ENCODE results near the gene SLC17A1.

GRCh38 chr6:25834950-25835349, 3.1 kb upstream of the SLC17A1 start:
- TF ChIP-seq CTCF (CRISPR knock-in tag; IDR thresholded peaks at IDR 0.05) (no peak), SP1 (IDR thresholded peaks at IDR 0.05) (no peak), SP1 (CRISPR knock-in tag; IDR thresholded peaks at IDR 0.05) (no peak), ZNF879 (CRISPR knock-in tag; IDR thresholded peaks at IDR 0.05) (no peak), KDM1A (CRISPR knock-in tag; IDR thresholded peaks at IDR 0.05) (no peak), MED1 (CRISPR knock-in tag; IDR thresholded peaks at IDR 0.05) (no peak), SP2 (CRISPR knock-in tag; IDR thresholded peaks at IDR 0.05) (no peak), ZNF713 (CRISPR knock-in tag; IDR thresholded peaks at IDR 0.05) (no peak)

Data from HepG2 (cell line).